ENCODE results near the gene ASXL3. TPM values are rescaled to one million over a fixed set of nuclear protein-coding genes. Genes with fewer than 3 reads are reported as not detected.

Gene ASXL3
- polyA plus RNA-seq, 1 experiment: not detected

DNA sequence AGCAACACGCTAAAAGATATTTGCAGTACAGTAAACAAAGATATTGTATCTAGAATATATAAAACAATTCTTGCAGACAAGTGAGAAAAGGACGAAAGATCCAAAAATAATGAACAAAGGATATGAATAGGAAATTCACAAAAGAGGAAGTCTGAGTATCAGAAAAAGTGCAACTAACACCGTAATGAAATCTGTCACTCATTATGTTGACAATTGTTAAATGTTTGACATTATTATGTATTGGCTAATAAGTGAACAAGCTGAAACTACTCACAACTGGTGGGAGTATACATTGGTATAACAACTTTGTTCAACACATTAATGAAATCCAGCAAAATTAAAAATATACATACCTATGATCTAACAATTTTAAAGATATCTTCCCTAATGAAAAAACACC lies 36.7 kb upstream of the ASXL3 start:
- Histone ChIP-seq H3K36me3 (ENCODE audit: control insufficient read depth, insufficient read depth, low read length) (no peaks in the 10 kb centered on the region), H3K4me3 (ENCODE audit: low read depth, low read length) (no peak overlapping the region), H3K27me3 (ENCODE audit: control insufficient read depth, insufficient read depth, low read length) (no peaks in the 10 kb centered on the region)
- ChIA-PET POLR2A (no interaction called here), CTCF (no interaction called here)
- DNase-seq (ENCODE audit: low read depth): no peak
- no peak for TF ChIP-seq CTCF (IDR thresholded peaks at IDR 0.05; ENCODE audit: insufficient read depth, low read depth, low read length)

DNA sequence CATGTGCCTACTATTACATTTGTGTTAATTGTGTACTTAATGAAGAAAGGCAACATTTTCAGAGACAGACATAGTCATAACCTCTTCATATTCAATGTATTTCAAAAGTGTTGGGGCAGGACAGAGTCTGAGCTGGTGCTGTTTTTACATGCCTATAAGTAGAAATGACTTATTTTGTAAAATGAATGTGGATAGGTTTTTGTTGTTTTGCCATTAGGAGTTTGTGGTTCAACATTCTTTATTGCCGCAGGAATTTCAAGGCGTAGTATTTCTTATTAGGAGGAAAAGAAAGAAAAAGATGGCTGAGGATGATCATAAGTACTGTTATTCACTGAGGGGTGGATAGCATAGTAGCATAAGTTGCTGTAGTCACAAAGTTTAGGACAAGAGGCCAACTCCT lies 21.2 kb upstream of the ASXL3 start:
- no peak for TF ChIP-seq CTCF (IDR thresholded peaks at IDR 0.05; ENCODE audit: insufficient read depth, low read depth, low read length)
- no peak for DNase-seq (ENCODE audit: low read depth)
- Histone ChIP-seq H3K4me3 (ENCODE audit: low read depth, low read length) (no peak overlapping the region), H3K27me3 (ENCODE audit: control insufficient read depth, insufficient read depth, low read length) (no peaks in the 10 kb centered on the region), H3K36me3 (ENCODE audit: control insufficient read depth, insufficient read depth, low read length) (no peaks in the 10 kb centered on the region)
- CTCF ChIA-PET: no interaction called here
- POLR2A ChIA-PET: no interaction called here

- no peak for DNase-seq (ENCODE audit: low read depth)
- Histone ChIP-seq H3K4me3 (ENCODE audit: low read depth, low read length) (no peak overlapping the region), H3K36me3 (ENCODE audit: control insufficient read depth, insufficient read depth, low read length) (no peaks in the 10 kb centered on the region), H3K27me3 (ENCODE audit: control insufficient read depth, insufficient read depth, low read length) (no peaks in the 10 kb centered on the region)
- POLR2A ChIA-PET: no interaction called here
- no peak for TF ChIP-seq CTCF (IDR thresholded peaks at IDR 0.05; ENCODE audit: insufficient read depth, low read depth, low read length)
- CTCF ChIA-PET: no interaction called here
These were observed 20.3 kb upstream of the ASXL3 start for GRCh38 chr18:33557706-33558105.

DNA sequence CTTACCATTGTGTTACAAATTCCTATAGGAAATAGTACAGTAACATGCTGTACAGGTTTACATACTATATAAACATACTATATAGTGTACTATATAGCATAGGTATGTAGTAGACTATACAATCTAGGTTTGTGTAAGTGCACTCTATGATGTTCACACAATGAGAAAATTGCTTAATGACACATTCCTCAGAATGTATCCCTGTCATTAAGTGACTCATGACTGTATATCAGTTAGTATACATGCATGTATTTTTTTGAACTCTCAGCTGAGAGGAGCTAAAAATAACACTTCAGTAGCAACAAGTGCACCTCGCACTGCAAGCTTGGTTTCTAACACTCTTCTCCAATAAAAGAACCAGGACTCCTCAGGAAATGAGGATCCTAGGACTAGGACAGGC lies 19.5 kb upstream of the ASXL3 start:
- Histone ChIP-seq H3K36me3 (ENCODE audit: control insufficient read depth, insufficient read depth, low read length) (no peaks in the 10 kb centered on the region), H3K27me3 (ENCODE audit: control insufficient read depth, insufficient read depth, low read length) (no peaks in the 10 kb centered on the region), H3K4me3 (ENCODE audit: low read depth, low read length) (no peak overlapping the region)
- ChIA-PET POLR2A (no interaction called here), CTCF (no interaction called here)
- no peak for TF ChIP-seq CTCF (IDR thresholded peaks at IDR 0.05; ENCODE audit: insufficient read depth, low read depth, low read length)
- DNase-seq (ENCODE audit: low read depth): no peak

DNA sequence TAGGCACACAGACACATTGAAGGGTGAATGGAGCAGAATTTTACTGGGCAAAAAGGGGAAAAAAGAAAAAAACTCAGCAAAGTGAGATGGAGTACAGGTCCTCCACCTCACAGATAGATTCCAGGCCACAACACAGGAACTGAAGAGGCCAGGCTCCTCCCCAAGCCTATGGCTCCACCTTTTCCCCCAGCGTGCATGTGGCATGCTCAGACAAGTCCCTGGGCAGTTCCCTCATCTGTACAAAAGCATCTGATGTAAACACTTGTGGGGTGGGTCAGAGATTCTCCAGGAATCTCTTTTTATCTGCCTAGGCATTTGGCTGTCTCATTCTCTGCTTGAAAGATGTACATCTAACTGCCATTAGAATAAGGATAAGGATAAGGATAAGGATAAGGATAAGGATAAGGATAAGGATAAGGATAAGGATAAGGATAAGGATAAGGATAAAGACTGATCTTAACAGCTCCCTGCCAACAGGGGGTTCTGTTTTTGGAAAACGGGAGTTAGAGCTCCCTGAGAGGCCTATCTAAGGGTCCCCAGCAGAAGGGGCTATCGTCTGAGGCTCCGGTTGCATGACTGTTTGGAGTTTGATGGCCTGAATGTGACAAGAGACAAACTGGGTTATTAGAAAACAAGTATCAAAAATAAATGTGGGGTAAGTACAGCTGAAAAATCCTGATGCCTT lies 17.2 kb upstream of the ASXL3 start:
- no peaks in the 10 kb centered on the region for H3K36me3 ChIP-seq (ENCODE audit: control insufficient read depth, insufficient read depth, low read length)
- no peak overlapping the region for H3K4me3 ChIP-seq (ENCODE audit: low read depth, low read length)
- no peak for DNase-seq (ENCODE audit: low read depth)
- ChIA-PET CTCF (no interaction called here), POLR2A (no interaction called here)
- H3K27me3 ChIP-seq (ENCODE audit: control insufficient read depth, insufficient read depth, low read length): no peaks in the 10 kb centered on the region
- TF ChIP-seq CTCF (IDR thresholded peaks at IDR 0.05; ENCODE audit: insufficient read depth, low read depth, low read length): no peak

All from BJ (cell line).